Epidermal melanocyte (primary cell): ENCODE measurements around the gene CABCOCO1.

Experiments
- DNase-seq: peaks from one replicate; pipeline ENCODE4 v3.0.0; 2011; ENCODE audit warnings: low spot score; ENCODE audit not compliant: insufficient read length

CABCOCO1 gene

GRCh38 chr10:61662794-61663259 lies at the start of gene CABCOCO1:
TSS of gene CABCOCO1 (plus strand) at chr10:61662929. CDS start at chr10:61662973, 44 bp downstream.
- DNase-seq = peak; percentile 56

GRCh38 chr10:61613665-61614064 lies 49.1 kb upstream of the CABCOCO1 start:
- no peak for DNase-seq

- DNase-seq = no peak
These were observed 46.1 kb upstream of the CABCOCO1 start for GRCh38 chr10:61616611-61617010.

- DNase-seq = no peak
These were observed 45.5 kb upstream of the CABCOCO1 start for GRCh38 chr10:61617180-61617579.

- no peak for DNase-seq
These were observed 45.1 kb upstream of the CABCOCO1 start for GRCh38 chr10:61617586-61617985.

GRCh38 chr10:61618388-61618961 lies 44.3 kb upstream of the CABCOCO1 start:
- DNase-seq = no peak

GRCh38 chr10:61620506-61620905 lies 42.2 kb upstream of the CABCOCO1 start:
- DNase-seq = peak; percentile 26

GRCh38 chr10:61621605-61622051 lies 41.1 kb upstream of the CABCOCO1 start:
- no peak for DNase-seq

- no peak for DNase-seq
These were observed 39.6 kb upstream of the CABCOCO1 start for GRCh38 chr10:61623161-61623560.

- DNase-seq = no peak
These were observed 36.5 kb upstream of the CABCOCO1 start for GRCh38 chr10:61626209-61626608.

- no peak for DNase-seq
These were observed 35.5 kb upstream of the CABCOCO1 start for GRCh38 chr10:61627266-61627665.

GRCh38 chr10:61628151-61628874 lies 34.4 kb upstream of the CABCOCO1 start:
- no peak for DNase-seq

- DNase-seq = no peak
These were observed 33.7 kb upstream of the CABCOCO1 start for GRCh38 chr10:61628875-61629513.

GRCh38 chr10:61629576-61629975 lies 33.2 kb upstream of the CABCOCO1 start:
- no peak for DNase-seq

GRCh38 chr10:61632057-61632670 lies 30.6 kb upstream of the CABCOCO1 start:
- no peak for DNase-seq

GRCh38 chr10:61633665-61634064 lies 29.1 kb upstream of the CABCOCO1 start:
- no peak for DNase-seq

GRCh38 chr10:61634746-61635145 lies 28.0 kb upstream of the CABCOCO1 start:
- DNase-seq = no peak

- no peak for DNase-seq
These were observed 27.3 kb upstream of the CABCOCO1 start for GRCh38 chr10:61635471-61635870.

GRCh38 chr10:61635932-61636331 lies 26.8 kb upstream of the CABCOCO1 start:
- DNase-seq = no peak

GRCh38 chr10:61639952-61640351 lies 22.8 kb upstream of the CABCOCO1 start:
- no peak for DNase-seq

GRCh38 chr10:61640856-61641255 lies 21.9 kb upstream of the CABCOCO1 start:
- DNase-seq = no peak

GRCh38 chr10:61642150-61642571 lies 20.6 kb upstream of the CABCOCO1 start:
- DNase-seq = no peak
